GM21526 (cell line): ENCODE measurements around the gene PTPRD.

Source experiments
- ATAC-seq: cut with Tn5 transposase; IDR thresholded peaks from one replicate; pipeline ENCODE4 v1.9.1; 2021; ENCODE audit warnings: moderate library complexity; ENCODE audit not compliant: unreplicated experiment, low FRiP score

The PTPRD gene

DNA sequence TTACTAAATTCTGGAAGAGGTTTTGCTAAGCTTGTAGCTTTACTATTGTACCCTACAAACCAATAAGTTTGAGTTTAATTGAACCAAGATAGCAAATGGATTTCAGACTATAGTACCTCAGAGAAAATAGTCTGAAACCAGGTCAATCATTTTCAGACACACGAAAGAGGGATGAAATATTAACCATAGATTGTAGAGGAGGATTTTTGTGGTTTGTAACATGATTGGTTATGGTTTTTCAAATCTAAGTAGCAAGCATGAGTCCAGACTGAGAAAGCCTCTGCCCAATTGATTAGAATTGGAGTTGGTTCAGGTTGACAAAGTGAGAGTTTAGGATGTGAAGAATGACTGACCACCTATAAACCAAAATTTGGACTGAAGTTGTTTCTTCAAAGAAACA, 2250.6 kb downstream of the PTPRD start:
- ATAC-seq: no peak

DNA sequence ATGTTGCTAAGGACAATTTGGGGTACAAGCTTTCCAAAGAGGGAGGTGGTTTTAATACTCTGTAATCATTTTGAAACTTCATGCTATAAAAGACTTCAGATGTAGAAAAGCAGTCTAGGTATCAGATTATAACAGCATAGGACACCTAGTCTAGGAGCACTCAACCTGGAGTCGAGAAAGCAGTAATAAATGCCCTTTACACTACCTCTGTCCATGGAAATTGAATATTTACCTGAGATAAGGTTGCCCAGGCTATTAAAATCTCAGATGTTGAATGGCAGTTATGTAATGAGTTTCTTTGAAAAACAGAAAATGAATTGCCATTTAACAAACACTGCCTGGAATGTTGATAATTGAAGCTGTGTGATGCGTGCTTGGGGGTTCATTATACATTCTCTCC, 2251.4 kb downstream of the PTPRD start:
- no peak for ATAC-seq

DNA sequence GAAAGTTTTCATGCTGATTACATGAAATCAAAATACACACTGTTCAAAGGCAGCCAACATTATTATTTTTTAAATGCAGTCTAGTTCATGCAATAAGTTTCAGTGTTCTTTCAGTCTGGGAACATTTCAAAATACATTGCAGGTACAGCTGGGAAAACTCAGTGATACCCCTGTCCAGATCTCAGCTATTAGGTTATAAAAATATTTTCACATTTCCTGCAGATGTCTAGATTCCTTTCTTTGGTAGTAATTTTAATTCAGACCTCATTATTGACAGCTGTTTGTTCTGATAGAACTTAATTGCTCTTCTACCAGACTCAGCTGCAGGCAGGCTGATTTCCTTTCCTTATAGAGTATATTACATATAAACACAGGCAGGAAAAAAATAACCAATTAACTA, 2256.4 kb downstream of the PTPRD start:
- ATAC-seq: no peak

DNA sequence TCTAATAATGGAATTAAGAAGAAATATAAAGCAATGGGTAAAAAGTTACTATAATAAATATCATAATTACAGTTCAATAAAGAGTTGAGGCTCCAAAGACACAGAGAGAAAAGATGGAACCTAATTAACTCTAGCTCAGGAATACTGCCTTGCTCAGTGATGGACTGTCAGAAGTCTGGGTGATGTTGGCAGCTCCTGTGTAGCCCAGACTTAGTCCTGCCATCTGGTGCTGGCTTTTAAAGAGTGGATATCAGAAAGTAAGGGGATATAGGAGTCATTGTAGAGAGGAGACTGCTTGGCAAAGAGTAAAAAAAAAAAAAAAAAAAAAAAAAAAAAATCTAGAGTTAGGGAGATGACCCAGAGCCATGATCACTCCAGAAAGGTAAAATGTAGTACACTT, 2261.4 kb downstream of the PTPRD start:
- no peak for ATAC-seq

DNA sequence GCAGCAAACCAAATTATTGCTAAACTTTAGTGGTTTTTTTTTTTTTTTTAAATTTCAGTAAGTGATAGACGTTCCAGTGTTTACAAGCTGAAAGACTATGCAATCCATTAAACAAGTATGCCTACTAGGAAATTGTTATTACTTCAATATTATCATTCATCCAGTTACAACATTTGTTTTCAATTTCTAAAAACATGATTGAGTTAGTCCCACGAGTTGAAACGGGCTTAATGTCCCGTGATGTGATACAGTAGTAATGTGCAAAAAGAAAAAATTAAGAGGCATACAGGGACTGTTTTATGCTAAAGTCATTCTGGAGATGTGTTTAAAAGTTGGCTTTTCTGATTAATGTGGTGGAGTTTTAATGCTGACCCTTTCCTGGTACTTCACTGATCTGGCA, 2262.9 kb downstream of the PTPRD start:
- no peak for ATAC-seq

DNA sequence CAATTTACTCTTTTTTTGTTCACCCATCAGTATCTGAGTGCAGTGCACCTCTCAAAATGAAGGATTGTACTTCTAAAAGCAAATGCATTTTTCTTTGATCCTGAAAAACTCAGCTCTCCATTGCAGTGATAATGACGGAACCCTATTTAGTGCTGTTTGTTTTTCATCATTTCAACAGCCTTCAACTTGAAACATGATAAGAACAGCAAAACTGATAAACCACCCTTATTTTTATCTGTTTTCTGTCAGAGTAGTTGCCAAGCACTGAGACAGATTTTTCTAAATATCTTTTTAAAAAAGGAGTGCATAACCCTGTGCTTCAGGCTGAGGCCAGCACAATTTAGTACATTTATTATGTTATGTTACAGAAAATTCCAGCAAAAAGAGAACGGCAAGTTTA, 2263.4 kb downstream of the PTPRD start:
- ATAC-seq: no peak

DNA sequence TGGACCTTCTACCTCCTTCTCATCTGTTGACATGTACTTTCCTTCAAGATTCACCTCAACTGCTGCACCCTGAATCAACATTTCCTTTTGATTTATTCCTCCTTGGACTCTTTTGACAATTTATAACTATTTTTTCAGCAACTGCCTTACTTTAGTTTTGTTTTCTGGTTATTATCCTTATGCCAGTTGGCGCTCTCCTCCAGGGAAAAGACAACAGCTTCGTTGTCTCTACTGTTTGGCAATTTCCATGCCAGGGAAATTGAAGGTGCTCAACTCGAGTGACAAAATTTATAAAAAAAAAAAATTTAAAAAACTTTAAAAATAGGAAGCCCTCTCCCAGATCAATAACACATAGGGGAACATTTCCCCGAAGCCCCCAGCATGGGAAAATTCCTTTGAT, 2264.0 kb downstream of the PTPRD start:
- ATAC-seq: no peak

DNA sequence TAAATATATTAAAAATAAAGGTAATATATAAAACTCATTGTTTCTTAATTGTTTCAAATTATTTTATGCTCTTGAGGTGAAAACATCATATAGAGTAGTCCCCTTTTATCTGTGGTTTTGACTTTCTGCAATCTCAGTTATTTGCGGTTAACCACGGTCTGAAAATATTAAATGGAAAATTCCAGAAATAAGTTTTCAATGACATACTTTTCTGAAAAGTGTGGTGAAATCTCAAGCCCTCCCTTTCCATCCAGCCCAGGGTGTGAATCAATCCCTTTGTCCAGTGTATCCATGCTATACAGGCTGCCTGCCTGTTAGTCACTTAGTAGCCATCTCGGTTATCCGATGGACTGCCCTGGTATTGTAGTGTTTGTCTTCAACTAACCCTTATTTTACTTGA, 2266.5 kb downstream of the PTPRD start:
- no peak for ATAC-seq

DNA sequence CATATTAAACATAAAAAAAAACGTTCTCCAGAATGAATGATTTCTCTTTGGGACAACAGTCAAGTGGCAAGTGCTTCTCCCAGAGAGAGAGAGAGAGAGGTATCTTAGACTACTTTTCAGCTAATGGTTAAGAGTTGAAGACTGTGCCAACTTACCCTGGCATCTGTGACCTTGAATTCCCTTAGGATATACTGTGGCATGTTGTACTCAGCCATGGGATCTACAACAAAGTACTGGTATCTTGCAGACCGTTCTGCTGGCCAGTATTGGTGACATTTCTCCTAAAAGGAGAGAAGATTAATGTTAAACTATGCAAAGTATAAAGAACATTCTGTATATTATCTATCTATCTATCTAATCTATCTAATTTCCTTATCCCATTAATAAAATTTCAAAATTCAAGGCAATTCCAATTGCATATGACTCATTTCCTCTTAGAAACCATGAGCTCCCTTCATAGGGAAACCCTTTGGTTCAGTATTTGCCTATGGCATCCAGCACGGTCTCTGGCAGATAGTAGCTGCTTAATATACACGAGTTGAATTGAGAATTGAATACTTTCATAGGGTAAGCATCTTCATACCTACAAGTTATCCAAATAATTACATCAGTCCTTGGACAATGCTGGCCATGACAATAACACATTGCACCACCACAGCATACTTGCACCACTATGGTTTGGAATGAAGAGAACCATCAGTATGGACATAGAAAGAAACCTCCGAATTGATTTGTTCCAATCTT, 2273.9 kb downstream of the PTPRD start:
- ATAC-seq: no peak

- no peak for ATAC-seq
Measured at GRCh38 chr9:8337834-8338766, 2274.7 kb downstream of the PTPRD start.

DNA sequence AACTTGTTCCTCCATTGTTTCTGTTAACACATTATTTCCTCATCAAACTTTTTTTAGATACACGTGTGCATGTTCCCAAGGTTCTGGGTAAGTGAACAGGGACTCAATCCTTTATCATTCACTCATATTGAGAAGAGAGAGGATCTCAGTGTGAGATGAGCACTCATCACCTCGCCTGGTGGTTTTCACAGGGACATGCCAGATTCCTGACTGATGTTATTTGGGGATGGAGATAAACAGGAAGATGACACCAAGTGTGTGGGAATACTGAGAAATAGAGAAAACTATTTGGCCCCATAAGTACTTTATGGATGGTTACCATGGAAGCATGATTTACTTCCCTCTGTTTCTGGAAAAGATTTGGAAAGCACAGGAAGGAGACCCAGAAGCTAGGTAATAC, 2279.9 kb downstream of the PTPRD start:
- no peak for ATAC-seq

GRCh38 chr9:8332331-8332650, 2280.5 kb downstream of the PTPRD start:
- no peak for ATAC-seq

GRCh38 chr9:8331507-8332330, 2281.1 kb downstream of the PTPRD start:
- no peak for ATAC-seq

DNA sequence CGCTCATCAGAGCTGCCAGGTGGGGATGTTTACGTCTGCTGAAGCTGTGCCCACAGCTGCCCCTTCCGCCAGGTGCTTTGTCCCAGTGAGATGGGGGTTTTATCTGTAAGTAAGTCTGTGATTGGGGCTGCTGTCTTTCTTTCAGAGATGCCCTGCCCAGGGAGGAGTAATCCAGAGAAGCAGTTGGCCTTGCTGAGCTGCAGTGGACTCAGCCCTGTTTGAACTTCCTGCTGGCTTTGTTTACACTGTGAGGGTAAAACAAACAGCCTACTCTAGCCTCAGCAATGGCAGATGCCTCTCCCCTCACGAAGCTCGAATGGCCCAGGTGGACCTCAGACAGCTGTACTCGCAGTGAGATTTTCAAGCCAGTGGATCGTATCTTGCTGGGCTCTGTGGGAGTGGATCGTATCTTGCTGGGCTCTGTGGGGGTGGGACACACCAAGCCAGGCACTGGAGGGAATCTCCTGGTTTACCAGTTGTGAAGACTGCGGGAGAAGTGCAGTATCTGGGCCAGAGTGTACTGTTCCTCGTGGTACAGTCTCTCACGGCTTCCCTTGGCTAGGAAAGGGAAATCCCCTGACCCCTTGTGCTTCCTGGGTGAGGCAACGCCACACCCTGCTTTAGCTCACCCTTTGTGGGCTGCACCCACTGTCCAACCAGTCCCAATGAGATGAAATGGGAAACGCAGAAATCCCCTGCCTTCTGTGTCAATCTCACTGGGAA, 2283.1 kb downstream of the PTPRD start:
- ATAC-seq: no peak

GRCh38 chr9:8315211-8315610, 2297.6 kb downstream of the PTPRD start:
- no peak for ATAC-seq

DNA sequence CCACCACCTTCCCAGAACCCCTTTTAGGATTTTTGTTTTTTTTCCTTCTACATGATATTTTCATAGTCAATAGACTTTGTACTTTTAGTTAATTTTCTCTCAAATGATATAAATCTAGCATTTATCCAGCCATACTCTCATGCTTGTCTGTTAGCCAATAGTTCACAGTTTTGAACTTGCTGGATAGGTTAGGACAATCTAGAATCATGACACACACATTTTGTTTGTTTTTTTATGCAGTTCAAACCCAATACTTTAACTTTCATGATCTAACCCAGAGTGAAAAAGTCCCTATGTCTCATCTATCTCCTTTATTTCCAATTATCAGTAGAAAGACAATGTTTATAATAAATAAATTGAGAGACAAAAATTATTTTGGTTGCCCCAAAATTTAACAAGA, 2303.5 kb downstream of the PTPRD start:
- ATAC-seq: no peak

GRCh38 chr9:8304720-8305119, 2308.1 kb downstream of the PTPRD start:
- no peak for ATAC-seq

- no peak for ATAC-seq
Measured at GRCh38 chr9:8301296-8301695, 2311.5 kb downstream of the PTPRD start.

GRCh38 chr9:8297047-8297446, 2315.8 kb downstream of the PTPRD start:
- no peak for ATAC-seq

DNA sequence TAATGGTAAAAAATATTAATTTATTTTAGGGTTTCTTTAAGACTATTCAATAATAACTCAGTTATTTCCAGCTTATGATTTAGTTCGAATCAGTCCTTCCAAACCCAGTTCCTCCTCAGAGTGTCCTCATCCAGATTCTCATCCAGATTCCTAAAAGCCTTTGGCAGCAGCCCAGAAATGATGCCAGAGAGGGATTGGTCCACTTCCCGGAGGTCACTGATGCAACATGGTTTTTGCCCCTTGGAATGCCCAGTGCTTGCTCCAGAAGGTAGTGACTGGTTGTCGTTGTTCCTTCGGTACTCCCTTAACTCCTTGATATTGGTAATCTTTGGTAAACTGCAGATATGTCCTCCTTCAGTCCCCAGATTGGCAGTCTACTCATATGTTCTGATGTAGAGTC, 2320.1 kb downstream of the PTPRD start:
- no peak for ATAC-seq

GRCh38 chr9:8289681-8290080, 2323.1 kb downstream of the PTPRD start:
- ATAC-seq: no peak
